ENCODE results near the gene PSMB5. TPM values are rescaled to one million over a fixed set of nuclear protein-coding genes. Genes with fewer than 3 reads are reported as not detected.
A peak's percentile ranks its signal among the peaks of the same experiment; 100 is the strongest.

Gene PSMB5
- polyA plus RNA-seq, 1 experiment, result 282 TPM

DNA sequence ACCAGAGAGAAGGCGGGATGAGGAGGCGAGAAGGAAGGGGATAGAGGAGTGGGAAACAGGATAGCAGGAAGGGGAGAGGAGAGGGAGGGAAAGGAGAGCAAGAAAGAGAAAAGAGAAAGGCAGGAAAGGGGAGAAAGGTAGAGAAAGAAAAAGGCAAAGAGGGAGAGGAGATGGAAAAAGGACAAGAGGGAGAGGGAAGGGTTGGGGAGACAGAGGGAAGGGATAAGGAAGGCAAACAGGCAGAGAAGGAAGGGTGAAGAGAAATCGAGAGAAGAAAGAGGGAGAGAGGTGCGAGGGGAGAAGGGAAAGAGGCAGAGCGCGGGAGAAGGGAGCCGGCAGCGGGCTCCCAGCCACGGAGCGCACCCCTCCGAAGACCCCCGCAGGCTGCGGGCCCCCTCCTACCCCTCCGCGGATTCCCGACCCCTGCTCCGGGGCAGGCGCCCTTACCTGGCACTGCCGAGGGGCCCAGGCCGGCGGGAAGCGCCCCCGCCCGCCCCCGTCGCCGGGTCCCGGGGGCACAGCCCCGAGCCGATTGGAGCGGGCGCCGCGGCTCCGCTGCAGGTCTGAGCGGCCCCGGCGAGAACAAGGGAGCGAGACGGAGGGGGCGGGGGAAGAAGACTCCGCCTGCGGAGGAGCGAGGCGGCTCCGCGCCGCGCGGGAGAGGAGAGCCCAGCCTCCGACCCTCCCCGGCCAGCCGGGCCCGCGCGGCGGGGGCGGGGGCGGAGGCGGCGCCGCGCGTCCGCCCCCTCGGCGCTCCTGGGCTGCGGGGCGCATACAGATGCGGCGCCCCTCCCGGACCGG lies 22.5 kb upstream of the PSMB5 start, which contains the start of gene CDH24:
TSS of gene CDH24 (minus strand) at position 565 of the 801 bp plus-strand sequence. CDS start 1,787 bp downstream, outside the sequence.
- CTCF ChIA-PET, result interaction anchor here (0.6 to 12.0 kb wide), 45 partner anchors 8 to 502 kb away, joined by 3 to 262 read pairs (median 5); partner anchors contain the start of genes ACIN1, AJUBA, C14orf119 and PRMT5
- peak within 1 kb of the TSS; percentile 61 for H3K4me3 ChIP-seq (ENCODE audit: low read depth, low read length)
- no peaks in the 10 kb centered on the region for H3K27me3 ChIP-seq (ENCODE audit: control insufficient read depth, insufficient read depth, low read length)
- POLR2A ChIA-PET, result interaction anchor here (0.6 to 2.1 kb wide), 12 partner anchors 11 to 128 kb away, joined by 3 to 17 read pairs (median 4); partner anchors contain the start of genes ACIN1, C14orf119, PRMT5 and PSMB11
- no peaks in the 10 kb centered on the region for H3K9me3 ChIP-seq (ENCODE audit: control insufficient read depth, insufficient read depth, low read length)
- peak within 1 kb of the TSS; percentile 52 for H3K27ac ChIP-seq (ENCODE audit: low read depth, low read length)
- TF ChIP-seq, protein P1, sequence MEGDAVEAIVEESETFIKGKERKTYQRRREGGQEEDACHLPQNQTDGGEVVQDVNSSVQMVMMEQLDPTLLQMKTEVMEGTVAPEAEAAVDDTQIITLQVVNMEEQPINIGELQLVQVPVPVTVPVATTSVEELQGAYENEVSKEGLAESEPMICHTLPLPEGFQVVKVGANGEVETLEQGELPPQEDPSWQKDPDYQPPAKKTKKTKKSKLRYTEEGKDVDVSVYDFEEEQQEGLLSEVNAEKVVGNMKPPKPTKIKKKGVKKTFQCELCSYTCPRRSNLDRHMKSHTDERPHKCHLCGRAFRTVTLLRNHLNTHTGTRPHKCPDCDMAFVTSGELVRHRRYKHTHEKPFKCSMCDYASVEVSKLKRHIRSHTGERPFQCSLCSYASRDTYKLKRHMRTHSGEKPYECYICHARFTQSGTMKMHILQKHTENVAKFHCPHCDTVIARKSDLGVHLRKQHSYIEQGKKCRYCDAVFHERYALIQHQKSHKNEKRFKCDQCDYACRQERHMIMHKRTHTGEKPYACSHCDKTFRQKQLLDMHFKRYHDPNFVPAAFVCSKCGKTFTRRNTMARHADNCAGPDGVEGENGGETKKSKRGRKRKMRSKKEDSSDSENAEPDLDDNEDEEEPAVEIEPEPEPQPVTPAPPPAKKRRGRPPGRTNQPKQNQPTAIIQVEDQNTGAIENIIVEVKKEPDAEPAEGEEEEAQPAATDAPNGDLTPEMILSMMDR (IDR thresholded peaks at IDR 0.05; ENCODE audit: low read depth, low read length), result no peak
- DNase-seq (ENCODE audit: low read depth, low spot score), result no peak

DNA sequence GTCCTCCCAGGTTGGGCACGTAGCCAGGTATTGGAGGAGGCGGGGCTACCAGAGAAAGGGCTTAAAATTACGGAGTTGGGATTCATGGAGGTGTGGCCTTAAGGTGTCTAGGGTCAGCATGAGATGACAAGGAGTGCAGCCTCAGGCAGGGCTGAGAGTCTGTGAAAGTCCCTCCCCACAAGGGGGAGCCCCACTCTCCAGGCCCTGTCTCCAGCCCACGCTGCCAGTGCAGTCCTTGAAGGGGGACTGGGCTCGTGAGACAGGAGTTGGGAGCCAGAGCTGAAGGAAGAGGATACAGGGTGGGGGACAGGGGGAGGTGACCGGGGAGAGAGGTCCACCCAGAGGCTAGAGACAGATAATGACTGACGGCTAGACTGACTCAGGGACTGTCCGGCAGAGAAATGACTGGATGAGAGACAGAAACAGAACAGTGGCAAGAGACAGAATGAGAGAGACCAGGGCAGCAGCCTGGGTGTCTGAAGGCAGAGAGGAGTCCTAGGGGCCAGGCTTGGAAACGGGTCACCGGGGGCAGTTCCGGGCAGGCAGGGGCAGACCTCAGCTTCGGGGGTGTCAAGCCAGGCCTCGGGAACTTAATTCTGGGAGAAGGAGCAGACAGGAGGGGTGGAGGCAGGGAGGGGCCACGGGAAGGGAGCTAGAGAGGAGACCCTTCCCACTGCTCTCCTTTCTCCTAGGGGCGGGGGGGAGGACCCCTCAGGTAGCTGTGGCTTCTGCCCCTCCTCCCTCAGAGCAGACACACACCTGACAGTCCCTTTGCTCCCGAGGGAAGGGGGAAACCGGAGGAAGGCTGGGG lies 21.6 kb upstream of the PSMB5 start:
- Histone ChIP-seq H3K9me3 (ENCODE audit: control insufficient read depth, insufficient read depth, low read length) (no peaks in the 10 kb centered on the region), H3K27ac (ENCODE audit: low read depth, low read length) (peak overlapping the region; percentile 21), H3K4me3 (ENCODE audit: low read depth, low read length) (peak overlapping the region; percentile 61), H3K27me3 (ENCODE audit: control insufficient read depth, insufficient read depth, low read length) (no peaks in the 10 kb centered on the region)
- no peak for DNase-seq (ENCODE audit: low read depth, low spot score)
- ChIA-PET POLR2A (interaction anchor here (0.9 to 1.5 kb wide), 4 partner anchors 9 to 78 kb away, joined by 3 to 4 read pairs (median 3); no protein-coding TSS in a partner anchor), CTCF (interaction anchor here (0.6 to 12.0 kb wide), 30 partner anchors 9 to 501 kb away, joined by 3 to 262 read pairs (median 4); no protein-coding TSS in a partner anchor)
- TF ChIP-seq, protein P1 (IDR thresholded peaks at IDR 0.05; ENCODE audit: low read depth, low read length), result peak; percentile 92

DNA sequence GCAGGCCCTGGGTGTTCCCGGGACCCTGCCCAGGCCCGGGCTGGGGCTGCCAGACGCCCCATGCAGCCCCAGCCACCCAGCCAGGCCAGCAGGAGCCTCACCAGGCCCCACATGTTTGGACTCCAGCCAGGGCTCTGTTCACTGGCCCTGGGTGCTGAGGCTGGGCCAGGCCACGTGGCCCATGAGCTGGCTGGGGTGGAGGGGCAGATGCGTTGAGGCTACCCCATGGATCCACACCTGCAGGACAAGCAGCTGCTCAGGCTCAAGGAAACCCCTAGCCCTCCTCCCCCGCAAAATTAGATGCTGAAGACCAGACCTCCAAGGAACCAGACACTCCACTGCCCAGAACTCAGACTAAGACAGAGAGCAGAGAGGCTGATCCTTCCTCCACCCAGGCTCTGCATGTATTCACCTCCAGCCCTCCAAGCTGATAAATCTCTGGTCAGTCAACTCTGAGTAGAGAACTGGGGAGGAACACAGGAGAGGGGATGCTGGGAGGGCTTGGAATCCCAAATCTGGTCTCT lies 21.0 kb upstream of the PSMB5 start:
- H3K27me3 ChIP-seq (ENCODE audit: control insufficient read depth, insufficient read depth, low read length), result no peaks in the 10 kb centered on the region
- ChIA-PET CTCF (interaction anchor here (0.5 to 12.0 kb wide), 21 partner anchors 9 to 174 kb away, joined by 3 to 262 read pairs (median 4); no protein-coding TSS in a partner anchor), POLR2A (interaction anchor here (0.6 to 1.5 kb wide), 4 partner anchors 9 to 90 kb away, joined by 3 to 5 read pairs (median 4); no protein-coding TSS in a partner anchor)
- TF ChIP-seq, protein P1 (IDR thresholded peaks at IDR 0.05; ENCODE audit: low read depth, low read length), result no peak
- DNase-seq (ENCODE audit: low read depth, low spot score), result no peak
- H3K27ac ChIP-seq (ENCODE audit: low read depth, low read length), result no peak overlapping the region
- H3K9me3 ChIP-seq (ENCODE audit: control insufficient read depth, insufficient read depth, low read length), result no peaks in the 10 kb centered on the region
- no peak overlapping the region for H3K4me3 ChIP-seq (ENCODE audit: low read depth, low read length)

DNA sequence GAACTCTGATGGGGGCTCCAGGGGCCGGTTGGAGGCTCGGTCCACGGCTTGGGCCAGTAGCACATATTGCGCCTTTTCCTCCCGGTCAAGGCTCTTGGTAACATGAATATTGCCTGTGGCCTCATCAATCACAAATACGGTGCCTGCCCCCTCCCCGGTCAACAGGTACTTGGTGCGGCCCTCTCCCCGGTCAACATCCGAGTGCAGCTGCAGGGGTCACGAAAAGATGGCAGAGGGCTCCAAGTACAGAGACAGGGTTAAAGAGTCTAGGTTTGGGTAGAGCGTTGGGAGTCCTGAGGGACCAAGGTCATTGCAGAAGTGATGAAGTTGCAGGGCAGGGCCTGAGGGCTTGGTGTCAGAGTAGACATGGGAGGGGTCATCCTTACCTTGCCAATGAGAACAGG lies 20.4 kb upstream of the PSMB5 start:
- TF ChIP-seq, protein P1 (IDR thresholded peaks at IDR 0.05; ENCODE audit: low read depth, low read length), result no peak
- Histone ChIP-seq H3K9me3 (ENCODE audit: control insufficient read depth, insufficient read depth, low read length) (no peaks in the 10 kb centered on the region), H3K27me3 (ENCODE audit: control insufficient read depth, insufficient read depth, low read length) (no peaks in the 10 kb centered on the region), H3K4me3 (ENCODE audit: low read depth, low read length) (no peak overlapping the region), H3K27ac (ENCODE audit: low read depth, low read length) (no peak overlapping the region)
- POLR2A ChIA-PET, result interaction anchor here (0.6 kb wide), 1 partner anchor 90 kb away, joined by 5 read pairs; no protein-coding TSS in a partner anchor
- DNase-seq (ENCODE audit: low read depth, low spot score), result no peak
- CTCF ChIA-PET, result interaction anchor here (0.5 to 12.0 kb wide), 17 partner anchors 8 to 173 kb away, joined by 3 to 262 read pairs (median 4); no protein-coding TSS in a partner anchor

Data from AG04450 (cell line).